Peyer's patch (tissue), 4 donors: ENCODE data around the gene MAML3.

Experiments used
- CTCF ChIP-seq, 6 experiments: fragments of 450-650 bp in 4 of 6; fragments of 200-600 bp in 2 of 6; sonication (generic) in 1 of 6; IDR thresholded peaks; one replicate each; pipeline ENCODE4 v1.5.1; 2017 to 2019; ENCODE audit warnings: antibody characterized with exemption in 6 of 6, mild to moderate bottlenecking in 3 of 6, moderate library complexity in 1 of 6
- POLR2A ChIP-seq, 2 donors: fragments of 450-650 bp; IDR thresholded peaks; one replicate each; pipeline ENCODE4 v1.5.1; 2017; ENCODE audit warnings: antibody characterized with exemption in 2 of 2, mild to moderate bottlenecking in 2 of 2, moderate library complexity in 2 of 2

- no peak for TF ChIP-seq POLR2A (IDR thresholded peaks at IDR 0.05)
- TF ChIP-seq CTCF (IDR thresholded peaks at IDR 0.05) = no peak
Observed at GRCh38 chr4:139781066-139781465, 372.9 kb downstream of the MAML3 start.
